Measurements from ENCODE around the gene PLK5.

Gene PLK5

GRCh38 chr19:1567116-1567847, 43.4 kb downstream of the PLK5 start:
- no peak for TF ChIP-seq CTCF (IDR thresholded peaks at IDR 0.05; ENCODE audit: poor library complexity, severe bottlenecking)
- H3K4me1 ChIP-seq (ENCODE audit: insufficient read depth, poor library complexity, severe bottlenecking), result no peaks in the 10 kb centered on the region
- no peaks in the 10 kb centered on the region for H3K27me3 ChIP-seq (ENCODE audit: insufficient read depth, poor library complexity, severe bottlenecking)
- DNase-seq (ENCODE audit: low spot score), result no peak
- H3K4me3 ChIP-seq (ENCODE audit: severe bottlenecking), result peak overlapping the region; percentile 97
- ATAC-seq (ENCODE audit: low read depth), result peak; percentile 38; the same call in 1 of the 3 replicates
- H3K9me3 ChIP-seq (ENCODE audit: severe bottlenecking), result no peaks in the 10 kb centered on the region
- 0 out of 2 replicates have a peak, but pooled peaks cover 5% of the 10 kb centered on the region for H3K36me3 ChIP-seq (ENCODE audit: low read depth)
- H3K27ac ChIP-seq (ENCODE audit: poor library complexity, severe bottlenecking), result peak overlapping the region; percentile 57

- Histone ChIP-seq H3K27ac (ENCODE audit: poor library complexity, severe bottlenecking) (peak overlapping the region; percentile 57), H3K9me3 (ENCODE audit: severe bottlenecking) (no peaks in the 10 kb centered on the region), H3K4me3 (ENCODE audit: severe bottlenecking) (peak overlapping the region; percentile 97), H3K36me3 (ENCODE audit: low read depth) (0 out of 2 replicates have a peak, but pooled peaks cover 5% of the 10 kb centered on the region), H3K27me3 (ENCODE audit: insufficient read depth, poor library complexity, severe bottlenecking) (no peaks in the 10 kb centered on the region), H3K4me1 (ENCODE audit: insufficient read depth, poor library complexity, severe bottlenecking) (no peaks in the 10 kb centered on the region)
- no peak for DNase-seq (ENCODE audit: low spot score)
- TF ChIP-seq CTCF (IDR thresholded peaks at IDR 0.05; ENCODE audit: poor library complexity, severe bottlenecking), result no peak
- ATAC-seq (ENCODE audit: low read depth), result no peak
Measured at GRCh38 chr19:1567848-1568227, 44.0 kb downstream of the PLK5 start.

GRCh38 chr19:1568320-1569019, 44.6 kb downstream of the PLK5 start, which contains the start of gene MEX3D:
TSS of gene MEX3D (minus strand) at chr19:1568325. CDS start at chr19:1568058, 267 bp downstream.
- Histone ChIP-seq H3K4me1 (ENCODE audit: insufficient read depth, poor library complexity, severe bottlenecking) (no peaks in the 10 kb centered on the region), H3K4me3 (ENCODE audit: severe bottlenecking) (peak within 1 kb of the TSS; percentile 97), H3K27me3 (ENCODE audit: insufficient read depth, poor library complexity, severe bottlenecking) (no peaks in the 10 kb centered on the region), H3K27ac (ENCODE audit: poor library complexity, severe bottlenecking) (peak within 1 kb of the TSS; percentile 57), H3K36me3 (ENCODE audit: low read depth) (0 out of 2 replicates have a peak, but pooled peaks cover 5% of the 10 kb centered on the region), H3K9me3 (ENCODE audit: severe bottlenecking) (no peaks in the 10 kb centered on the region)
- no peak for DNase-seq (ENCODE audit: low spot score)
- peak; percentile 42; the same call in 2 of the 3 replicates for ATAC-seq (ENCODE audit: low read depth)
- no peak for TF ChIP-seq CTCF (IDR thresholded peaks at IDR 0.05; ENCODE audit: poor library complexity, severe bottlenecking)

- DNase-seq (ENCODE audit: low spot score) (no peak), ATAC-seq (ENCODE audit: low read depth) (no peak)
- H3K4me3 ChIP-seq (ENCODE audit: severe bottlenecking), result no peak overlapping the region
- no peaks in the 10 kb centered on the region for H3K27me3 ChIP-seq (ENCODE audit: insufficient read depth, poor library complexity, severe bottlenecking)
- no peaks in the 10 kb centered on the region for H3K4me1 ChIP-seq (ENCODE audit: insufficient read depth, poor library complexity, severe bottlenecking)
- H3K9me3 ChIP-seq (ENCODE audit: severe bottlenecking), result no peaks in the 10 kb centered on the region
- H3K27ac ChIP-seq (ENCODE audit: poor library complexity, severe bottlenecking), result no peak overlapping the region
- H3K36me3 ChIP-seq (ENCODE audit: low read depth), result 0 out of 2 replicates have a peak, but pooled peaks cover 2% of the 10 kb centered on the region
- no peak for TF ChIP-seq CTCF (IDR thresholded peaks at IDR 0.05; ENCODE audit: poor library complexity, severe bottlenecking)
Measured at GRCh38 chr19:1569997-1570396, 46.1 kb downstream of the PLK5 start.
